ENCODE measurements around the gene MRI1. TPM values are rescaled to one million over a fixed set of nuclear protein-coding genes. Genes with fewer than 3 reads are reported as not detected.

Gene MRI1
- total and polyA plus RNA-seq, 2 of the 4 experiments (the other 2 are of a cell fraction): 26.7 to 37.6 TPM

DNA sequence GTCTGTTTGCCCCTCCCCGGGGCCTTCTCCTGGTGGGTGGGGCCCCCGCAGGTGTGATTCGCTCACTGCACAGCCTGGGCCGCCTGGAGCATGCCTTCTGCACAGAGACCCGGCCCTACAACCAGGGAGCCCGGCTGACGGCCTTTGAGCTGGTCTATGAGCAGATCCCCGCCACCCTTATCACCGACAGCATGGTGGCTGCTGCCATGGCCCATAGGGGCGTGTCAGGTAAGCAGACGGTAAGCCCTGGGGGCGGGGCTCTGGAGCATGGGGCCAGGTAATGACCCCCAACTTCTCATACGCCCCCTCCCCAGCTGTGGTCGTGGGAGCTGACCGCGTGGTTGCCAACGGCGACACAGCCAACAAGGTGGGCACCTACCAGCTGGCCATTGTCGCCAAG is 4.2 kb downstream of the MRI1 start:
- peaks cover 18 to 43% of the 10 kb centered on the region in 2 experiments for H3K79me1 ChIP-seq (ENCODE audit: low read depth in 1 of 2, low read length in 2 of 2)
- H3K4me2 ChIP-seq (ENCODE audit: low read depth, low read length): no peak overlapping the region
- no peaks in the 10 kb centered on the region; the same call in 1 of the 2 replicates for H3K9me1 ChIP-seq (ENCODE audit: insufficient read depth, low read length)
- no peak overlapping the region for H3K18ac ChIP-seq (ENCODE audit: low read depth, low read length)
- no peak overlapping the region for H3K27ac ChIP-seq (ENCODE audit: insufficient read depth, low read length)
- no peak overlapping the region for H2BK5ac ChIP-seq (ENCODE audit: low read depth, low read length, poor library complexity, severe bottlenecking)
- ATAC-seq (ENCODE audit: low read depth): no peak
- no peaks in the 10 kb centered on the region for H3K27me3 ChIP-seq (ENCODE audit: control insufficient read depth, insufficient read depth, low read length)
- H3K9ac ChIP-seq (ENCODE audit: low read depth, low read length): no peak overlapping the region
- no peak overlapping the region for H3K23ac ChIP-seq (ENCODE audit: low read depth, low read length)
- in situ Hi-C loops (cut with MboI; ENCODE audit: low sequenced_read_pairs) (loop anchor here (25.0 kb wide), 1 partner anchor 319 kb away; the partner anchor contains the start of genes C19orf67 and SAMD1), dilution Hi-C loops (cut with HindIII; ENCODE audit: low sequenced_read_pairs, unreplicated experiment) (no loop called here), intact Hi-C loops (cut with micrococcal nuclease) (no loop called here)
- H2AK9ac ChIP-seq (replicated peaks; ENCODE audit: low read depth, low read length, poor library complexity): peak overlapping the region; percentile 78
- TF ChIP-seq CEBPB (IDR thresholded peaks at IDR 0.05; ENCODE audit: low read depth, low read length) (no peak), MAFK (IDR thresholded peaks at IDR 0.05; ENCODE audit: low read depth, low read length) (no peak)
- no peak overlapping the region for H3K56ac ChIP-seq (ENCODE audit: extremely low read depth, insufficient read depth, low read length)
- DNase-seq: no peak
- H2BK20ac ChIP-seq (ENCODE audit: low read depth, low read length): no peak overlapping the region
- no peak overlapping the region for H3K4ac ChIP-seq (ENCODE audit: low read depth, low read length)
- no peak overlapping the region for H4K5ac ChIP-seq (ENCODE audit: low read depth, low read length)
- no peak overlapping the region for H3K14ac ChIP-seq (replicated peaks; ENCODE audit: low read depth, low read length)
- H4K20me1 ChIP-seq (ENCODE audit: insufficient read depth, low read length): 0 out of 2 replicates have a peak, but pooled peaks cover 8% of the 10 kb centered on the region
- no peak overlapping the region for H4K8ac ChIP-seq (ENCODE audit: low read depth in 2 of 2, low read length in 2 of 2)
- H2BK120ac ChIP-seq (ENCODE audit: low read depth, low read length): no peak overlapping the region
- no peak overlapping the region for H3K4me3 ChIP-seq (ENCODE audit: insufficient read depth, low read depth, low read length)
- H2BK15ac ChIP-seq (ENCODE audit: low read depth, low read length): no peak overlapping the region
- H3K9me3 ChIP-seq (ENCODE audit: control insufficient read depth, insufficient read depth, low read length): no peaks in the 10 kb centered on the region
- H2AK5ac ChIP-seq (ENCODE audit: low read depth, low read length): no peak overlapping the region
- ChIA-PET POLR2A (ENCODE audit: unreplicated experiment) (no interaction called here), CTCF (no interaction called here)
- WGBS, 2 experiments (ENCODE audit: extremely low coverage in 2 of 2, insufficient read length in 1 of 2): 96% methylated on average over 8 of the region's 19 CpGs; no CpG with 5 or more reads in 1 of the 2 experiments
- H3K4me1 ChIP-seq (ENCODE audit: control insufficient read depth, insufficient read depth, low read length): peaks cover 7% of the 10 kb centered on the region
- H4K91ac ChIP-seq (ENCODE audit: insufficient read depth, low read depth, low read length): no peak overlapping the region
- H3K36me3 ChIP-seq (ENCODE audit: control insufficient read depth, insufficient read depth, low read length): peaks cover 29% of the 10 kb centered on the region
- BruUV-seq (replicated peaks): no TSS peak
- H2AFZ ChIP-seq (replicated peaks; ENCODE audit: low read length, poor library complexity): no peak overlapping the region

Measured in IMR-90 (cell line).